Right lobe of liver (tissue), 4 donors: ENCODE data around the gene OR11G2.

ENCODE experiments used
- CTCF ChIP-seq, 4 donors: fragments of 200-600 bp in 3 of 4; fragments of 450-650 bp in 1 of 4; IDR thresholded peaks; one replicate each; pipeline versions ENCODE4 v1.5.1 to v1.8.0; 2016 to 2022; ENCODE audit warnings: antibody characterized with exemption in 4 of 4, mild to moderate bottlenecking in 2 of 4
- POLR2A ChIP-seq: fragments of 450-650 bp; IDR thresholded peaks from one replicate; pipeline ENCODE4 v1.6.1; 2017; ENCODE audit warnings: antibody characterized with exemption, mild to moderate bottlenecking
- donor health status: DM: no; HTN: no; CAD: no.
- donor health status: DM: no; HTN: no; CAD: no.
- donor health status: DM: no; HTN: yes; CAD: no.

GRCh38 chr14:20195911-20196310 is 5.2 kb downstream of the OR11G2 start:
- TF ChIP-seq CTCF (IDR thresholded peaks at IDR 0.05) (no peak), POLR2A (no peak)
